IMR-90 (cell line): ENCODE measurements around the gene CHRNG. TPM values are rescaled to one million over a fixed set of nuclear protein-coding genes. Genes with fewer than 3 reads are reported as not detected.

Experiments
- ATAC-seq: fragments of 200-7000 bp; cut with Tn5 transposase; 2 replicates; pipeline ENCODE4 v1.9.1; 2020; ENCODE audit warnings: low read depth, mild to moderate bottlenecking, moderate library complexity
- BruUV-seq: library from RNA; stranded (reverse); fragments of 400-500 nt; replicated peaks from 2 replicates; lab custom pipeline; 2021; lab: Mats Ljungman, UMichigan
- CTCF ChIA-PET: fragments of 300-600 bp; formaldehyde crosslinking; extraction: SDS; loops from one replicate; lab custom pipeline; 2021; ENCODE audit warnings: antibody characterized with exemption; lab: Yijun Ruan, JAX
- POLR2A ChIA-PET: fragments of 300-600 bp; sonication (Branson Sonifier 250); formaldehyde crosslinking; loops from one replicate; lab custom pipeline; 2022; ENCODE audit warnings: antibody characterized with exemption; ENCODE audit not compliant: unreplicated experiment; lab: Charles Lee
- DNase-seq: peaks from one replicate; pipeline ENCODE4 v3.0.0; 2013
- H2AFZ ChIP-seq: replicated peaks from 2 replicates; pipeline ENCODE3; 2013; ENCODE audit warnings: low read length, mild to moderate bottlenecking; ENCODE audit not compliant: poor library complexity
- H2AK5ac ChIP-seq: 2 replicates; pipeline ENCODE4 v1.6.1; 2013; ENCODE audit warnings: low read depth, low read length, inconsistent platforms
- H2AK9ac ChIP-seq: replicated peaks from 2 replicates; pipeline ENCODE3; 2013; ENCODE audit warnings: mild to moderate bottlenecking, low read depth, low read length, moderate library complexity; ENCODE audit not compliant: poor library complexity
- H2BK120ac ChIP-seq: 2 replicates; pipeline ENCODE4 v1.6.1; 2013; ENCODE audit warnings: low read depth, low read length, inconsistent platforms
- H2BK15ac ChIP-seq: 3 replicates; pipeline ENCODE4 v1.6.1; 2013; ENCODE audit warnings: low read depth, low read length, inconsistent platforms
- H2BK20ac ChIP-seq: 2 replicates; pipeline ENCODE4 v1.6.1; 2013; ENCODE audit warnings: low read depth, mild to moderate bottlenecking, inconsistent platforms, low read length, moderate library complexity
- H2BK5ac ChIP-seq: 2 replicates; pipeline ENCODE4 v1.6.1; 2013; ENCODE audit warnings: mild to moderate bottlenecking, low read depth, low read length, inconsistent platforms; ENCODE audit not compliant: poor library complexity, severe bottlenecking
- H3K14ac ChIP-seq: replicated peaks from 2 replicates; pipeline ENCODE4 v1.6.1; 2013; ENCODE audit warnings: low read depth, low read length, inconsistent platforms
- H3K18ac ChIP-seq: 2 replicates; pipeline ENCODE4 v1.6.1; 2013; ENCODE audit warnings: low read depth, low read length, control low read depth
- H3K23ac ChIP-seq: 2 replicates; pipeline ENCODE4 v1.6.1; 2013; ENCODE audit warnings: low read depth, low read length, inconsistent platforms
- H3K27ac ChIP-seq: 2 replicates; pipeline ENCODE4 v1.5.1; 2013; ENCODE audit warnings: mild to moderate bottlenecking, control low read depth, low read length; ENCODE audit not compliant: insufficient read depth
- H3K27me3 ChIP-seq: 2 replicates; pipeline ENCODE4 v1.6.1; 2013; ENCODE audit warnings: low read length; ENCODE audit not compliant: control insufficient read depth, insufficient read depth
- H3K36me3 ChIP-seq: 2 replicates; pipeline ENCODE4 v1.6.1; 2013; ENCODE audit warnings: low read length, mixed read lengths; ENCODE audit not compliant: control insufficient read depth, insufficient read depth
- H3K4ac ChIP-seq: 2 replicates; pipeline ENCODE4 v1.6.1; 2013; ENCODE audit warnings: low read depth, low read length, inconsistent platforms
- H3K4me1 ChIP-seq: 2 replicates; pipeline ENCODE4 v1.6.1; 2013; ENCODE audit warnings: low read length, mixed read lengths; ENCODE audit not compliant: control insufficient read depth, insufficient read depth
- H3K4me2 ChIP-seq: 2 replicates; pipeline ENCODE4 v1.6.1; 2013; ENCODE audit warnings: low read depth, mild to moderate bottlenecking, control low read depth, low read length, moderate library complexity
- H3K4me3 ChIP-seq: 2 replicates; pipeline ENCODE4 v1.5.1; 2013; ENCODE audit warnings: low read depth, mild to moderate bottlenecking, control low read depth, low read length, moderate library complexity; ENCODE audit not compliant: insufficient read depth
- H3K56ac ChIP-seq: 2 replicates; pipeline ENCODE4 v1.6.1; 2013; ENCODE audit warnings: low read length, inconsistent platforms; ENCODE audit not compliant: insufficient read depth; ENCODE audit errors: extremely low read depth
- H3K79me1 ChIP-seq, 2 experiments: 2 replicates each; pipeline ENCODE4 v1.6.1; 2013; ENCODE audit warnings: low read length in 2 of 2, inconsistent platforms in 1 of 2, low read depth in 1 of 2
- H3K9ac ChIP-seq: 2 replicates; pipeline ENCODE4 v1.6.1; 2013; ENCODE audit warnings: low read depth, low read length, control low read depth
- H3K9me1 ChIP-seq: 2 replicates; pipeline ENCODE4 v1.6.1; 2013; ENCODE audit warnings: low read length, inconsistent platforms; ENCODE audit not compliant: insufficient read depth
- H3K9me3 ChIP-seq: 2 replicates; pipeline ENCODE4 v1.6.1; 2013; ENCODE audit warnings: low read length; ENCODE audit not compliant: control insufficient read depth, insufficient read depth
- H4K20me1 ChIP-seq: 2 replicates; pipeline ENCODE4 v1.6.1; 2013; ENCODE audit warnings: low read length, inconsistent platforms; ENCODE audit not compliant: insufficient read depth
- H4K5ac ChIP-seq: 2 replicates; pipeline ENCODE4 v1.6.1; 2013; ENCODE audit warnings: mild to moderate bottlenecking, low read depth, low read length, control low read depth
- H4K8ac ChIP-seq, 2 experiments: 2 replicates each; pipeline ENCODE4 v1.6.1; 2013; ENCODE audit warnings: low read depth in 2 of 2, low read length in 2 of 2, control low read depth in 1 of 2, inconsistent platforms in 1 of 2
- H4K91ac ChIP-seq: 2 replicates; pipeline ENCODE4 v1.6.1; 2013; ENCODE audit warnings: low read depth, low read length, inconsistent platforms; ENCODE audit not compliant: insufficient read depth
- BHLHE40 ChIP-seq: fragments of 150-350 bp; IDR thresholded peaks from 2 replicates; pipeline ENCODE4 v1.6.1; 2016; ENCODE audit warnings: mild to moderate bottlenecking, low read depth, low read length
- CEBPB ChIP-seq: IDR thresholded peaks from 2 replicates; pipeline ENCODE4 v1.6.1; 2012; ENCODE audit warnings: low read depth, low read length, improper control_type of control experiment
- CHD1 ChIP-seq: IDR thresholded peaks from 2 replicates; pipeline ENCODE4 v1.6.1; 2012; ENCODE audit warnings: low read depth, low read length, improper control_type of control experiment
- CTCF ChIP-seq: conservative IDR thresholded peaks from 2 replicates; pipeline ENCODE4 v1.5.1; 2012; ENCODE audit warnings: mild to moderate bottlenecking, low read depth, low read length, improper control_type of control experiment
- ELK1 ChIP-seq: fragments of 150-350 bp; IDR thresholded peaks from 2 replicates; pipeline ENCODE4 v1.6.1; 2016; ENCODE audit warnings: low read depth, mild to moderate bottlenecking, low read length, moderate library complexity, borderline replicate concordance
- FOS ChIP-seq: fragments of 150-350 bp; IDR thresholded peaks from 2 replicates; pipeline ENCODE4 v1.6.1; 2016; ENCODE audit warnings: low read depth, low read length
- MAFK ChIP-seq: IDR thresholded peaks from 2 replicates; pipeline ENCODE4 v1.6.1; 2012; ENCODE audit warnings: low read depth, low read length, improper control_type of control experiment
- MAZ ChIP-seq: IDR thresholded peaks from 2 replicates; pipeline ENCODE4 v1.6.1; 2012; ENCODE audit warnings: low read depth, mild to moderate bottlenecking, low read length, improper control_type of control experiment, moderate library complexity, borderline replicate concordance
- MXI1 ChIP-seq: IDR thresholded peaks from 2 replicates; pipeline ENCODE4 v1.6.1; 2012; ENCODE audit warnings: low read depth, mild to moderate bottlenecking, low read length, moderate library complexity, borderline replicate concordance
- NFE2L2 ChIP-seq: fragments of 150-350 bp; IDR thresholded peaks from 2 replicates; pipeline ENCODE4 v1.6.1; 2016; ENCODE audit warnings: low read depth, mild to moderate bottlenecking, low read length
- POLR2A ChIP-seq: IDR thresholded peaks from 2 replicates; pipeline ENCODE4 v1.6.1; 2012; ENCODE audit warnings: mild to moderate bottlenecking, low read depth, low read length
- RAD21 ChIP-seq: IDR thresholded peaks from 2 replicates; pipeline ENCODE4 v1.6.1; 2012; ENCODE audit warnings: low read length, improper control_type of control experiment
- RCOR1 ChIP-seq: IDR thresholded peaks from 2 replicates; pipeline ENCODE4 v1.6.1; 2012; ENCODE audit warnings: mild to moderate bottlenecking, low read length, improper control_type of control experiment; ENCODE audit not compliant: insufficient replicate concordance
- RFX5 ChIP-seq: IDR thresholded peaks from 2 replicates; pipeline ENCODE4 v1.8.0; 2012; ENCODE audit warnings: low read depth, mild to moderate bottlenecking, low read length, moderate library complexity
- SMC3 ChIP-seq: fragments of 150-350 bp; IDR thresholded peaks from 2 replicates; pipeline ENCODE4 v1.6.1; 2016; ENCODE audit warnings: low read depth, mild to moderate bottlenecking, antibody characterized with exemption, low read length, moderate library complexity
- USF2 ChIP-seq: fragments of 150-350 bp; IDR thresholded peaks from 2 replicates; pipeline ENCODE4 v1.6.1; 2017; ENCODE audit warnings: mild to moderate bottlenecking, antibody characterized with exemption, low read length, low read depth
- WGBS, 2 experiments: methylation state at CpG; one replicate each; pipeline versions ENCODE4 v1.1.5 to v1.1.7; 2013; ENCODE audit warnings: missing lambda C conversion rate in 2 of 2; ENCODE audit not compliant: insufficient read length in 1 of 2; ENCODE audit errors: extremely low coverage in 2 of 2; 5-methylcytosine and 5-hydroxymethylcytosine counted together
- dilution Hi-C: fragments of 300-500 bp; cut with HindIII; formaldehyde crosslinking; loops from one replicate; pipeline ENCODE4 v1.14.3; 2018; ENCODE audit warnings: low sequenced_read_pairs; ENCODE audit not compliant: unreplicated experiment
- in situ Hi-C: fragments of 300-500 bp; cut with MboI; formaldehyde crosslinking; loops from 3 replicates; pipeline ENCODE4 v1.14.3; 2019; ENCODE audit warnings: low sequenced_read_pairs, inconsistent platforms, mixed read lengths
- intact Hi-C: fragments of 100-400 bp; cut with micrococcal nuclease; formaldehyde crosslinking; loops from 2 replicates; pipeline ENCODE4 v1.10.0; 2022
- polyA plus RNA-seq, 3 experiments: library from polyadenylated mRNA; depleted of rRNA; stranded (reverse); fragments of >200 nt; gene quantifications; 2 replicates each; pipeline ENCODE4 v1.2.3, GENCODE V29; 2012; ENCODE audit warnings: low replicate concordance in 1 of 3
- total RNA-seq: library from RNA; depleted of rRNA; stranded (reverse); fragments of >200 nt; gene quantifications from 2 replicates; pipeline ENCODE4 v1.2.3, GENCODE V29; 2012

CHRNG gene
- total and polyA plus RNA-seq, 2 of the 4 experiments (the other 2 are of a cell fraction): not detected

GRCh38 chr2:232529806-232530547 is 9.5 kb upstream of the CHRNG start:
- Histone ChIP-seq H3K27me3 (peaks cover 30% of the 10 kb centered on the region), H3K4me1 (no peaks in the 10 kb centered on the region), H4K5ac (no peak overlapping the region), H3K4me2 (no peak overlapping the region), H3K27ac (no peak overlapping the region), H2BK20ac (no peak overlapping the region), H3K14ac (no peak overlapping the region), H3K36me3 (no peaks in the 10 kb centered on the region), H2BK5ac (no peak overlapping the region), H3K56ac (no peak overlapping the region), H3K4ac (no peak overlapping the region), H2AFZ (no peak overlapping the region), H3K79me1 (no peaks in the 10 kb centered on the region), H2AK9ac (no peak overlapping the region), H3K9me3 (no peaks in the 10 kb centered on the region), H2BK120ac (no peak overlapping the region), H2BK15ac (no peak overlapping the region), H3K4me3 (no peak overlapping the region), H4K8ac (no peak overlapping the region), H3K23ac (no peak overlapping the region), H2AK5ac (no peak overlapping the region), H3K18ac (no peak overlapping the region), H3K9ac (no peak overlapping the region), H3K9me1 (no peaks in the 10 kb centered on the region), H4K20me1 (no peaks in the 10 kb centered on the region), H4K91ac (no peak overlapping the region)
- ChIA-PET CTCF (no interaction called here), POLR2A (no interaction called here)
- ATAC-seq (no peak), DNase-seq (no peak)
- no CpG with 5 or more reads among the region's 17 CpGs for WGBS, 2 experiments
- no TSS peak for BruUV-seq
- TF ChIP-seq CHD1: no peak
- no peak for TF ChIP-seq BHLHE40
- no peak for TF ChIP-seq MXI1
- TF ChIP-seq ELK1: no peak
- TF ChIP-seq NFE2L2: no peak
- TF ChIP-seq CTCF: no peak
- TF ChIP-seq RFX5: no peak
- TF ChIP-seq POLR2A: no peak
- no peak for TF ChIP-seq SMC3
- TF ChIP-seq FOS: no peak
- no peak for TF ChIP-seq CEBPB
- no peak for TF ChIP-seq MAZ
- no peak for TF ChIP-seq RAD21
- TF ChIP-seq USF2: no peak
- no peak for TF ChIP-seq MAFK
- TF ChIP-seq RCOR1: no peak
- intact Hi-C loops: no loop called here
- dilution Hi-C loops: no loop called here
- in situ Hi-C loops: no loop called here
